NT2/D1 (cell line): ENCODE measurements around the gene LEFTY1.

Experiments
- DNase-seq: peaks from one replicate; pipeline ENCODE4 v3.0.0-alpha.2; 2011; ENCODE audit warnings: low read depth, low spot score
- H3K27me3 ChIP-seq: 2 replicates; pipeline ENCODE4 v1.6.0; 2011; ENCODE audit warnings: mild to moderate bottlenecking; ENCODE audit not compliant: insufficient read length, insufficient read depth
- H3K36me3 ChIP-seq: 2 replicates; pipeline ENCODE4 v1.6.1; 2011; ENCODE audit warnings: mild to moderate bottlenecking, low read length, mixed read lengths; ENCODE audit not compliant: insufficient read depth, insufficient read length
- H3K4me1 ChIP-seq: 2 replicates; pipeline ENCODE4 v1.5.1; 2011; ENCODE audit not compliant: insufficient read depth, insufficient read length
- H3K4me3 ChIP-seq: 2 replicates; pipeline ENCODE4 v1.5.1; 2011; ENCODE audit warnings: low read depth; ENCODE audit not compliant: insufficient read length
- H3K9ac ChIP-seq: 2 replicates; pipeline ENCODE4 v1.6.0; 2011; ENCODE audit warnings: low read depth; ENCODE audit not compliant: insufficient read length
- H3K9me3 ChIP-seq: 2 replicates; pipeline ENCODE4 v1.5.1; 2011; ENCODE audit warnings: mild to moderate bottlenecking, low read length; ENCODE audit not compliant: insufficient read depth
- SUZ12 ChIP-seq: IDR thresholded peaks from 2 replicates; pipeline ENCODE4 v1.6.1; 2011; ENCODE audit not compliant: insufficient read length, insufficient read depth; ENCODE audit errors: extremely low read depth
- YY1 ChIP-seq: IDR thresholded peaks from 2 replicates; pipeline ENCODE4 v1.6.1; 2011; ENCODE audit not compliant: insufficient read length, insufficient read depth
- ZNF274 ChIP-seq: IDR thresholded peaks from 2 replicates; pipeline ENCODE4 v1.6.1; 2011; ENCODE audit warnings: mild to moderate bottlenecking, low read depth, low read length

Gene LEFTY1

DNA sequence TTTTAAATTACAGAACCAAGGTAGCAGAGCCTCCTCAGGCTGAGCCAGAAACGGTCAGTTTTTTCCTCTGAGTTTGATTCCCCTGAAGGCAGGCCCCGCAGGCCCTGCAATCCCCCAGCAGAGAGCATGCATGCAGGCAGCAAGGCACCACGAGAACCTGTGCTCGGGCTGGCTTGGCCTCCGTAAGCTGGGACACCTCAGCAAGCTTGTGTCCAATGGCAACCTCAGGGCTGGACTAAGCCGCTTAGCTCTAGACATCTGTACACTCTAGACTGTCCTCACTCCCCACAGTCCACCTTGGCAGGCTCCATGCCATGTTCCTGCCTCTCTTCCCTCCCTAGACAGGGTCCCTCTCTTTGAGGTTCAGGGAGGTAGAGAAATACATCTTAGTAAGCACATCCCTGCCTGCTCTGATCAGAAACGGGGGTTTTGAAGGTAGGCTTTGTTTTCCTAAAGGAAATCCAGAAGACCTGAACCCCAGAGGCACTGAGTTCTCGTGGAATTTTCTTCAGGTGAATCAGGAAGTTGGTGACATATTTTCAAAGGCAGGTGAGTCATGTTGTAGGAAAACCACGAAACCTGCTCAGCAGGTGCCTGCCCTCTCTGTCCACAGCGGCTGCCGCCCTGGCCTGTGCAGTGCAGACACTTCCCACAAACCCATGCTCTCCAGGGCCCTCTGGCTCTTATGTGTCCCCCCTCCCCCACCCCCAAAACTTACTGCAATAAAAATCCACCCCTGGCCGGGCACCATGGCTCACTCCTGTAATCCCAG lies 13.7 kb downstream of the LEFTY1 start:
- H3K27me3 ChIP-seq, result no peaks in the 10 kb centered on the region
- H3K9ac ChIP-seq, result no peak overlapping the region
- no peak overlapping the region for H3K4me3 ChIP-seq
- H3K4me1 ChIP-seq, result peaks cover 13% of the 10 kb centered on the region
- DNase-seq, result no peak
- TF ChIP-seq YY1, result no peak
- no peak for TF ChIP-seq SUZ12
- no peak for TF ChIP-seq ZNF274
- peaks cover 65% of the 10 kb centered on the region for H3K36me3 ChIP-seq
- H3K9me3 ChIP-seq, result no peaks in the 10 kb centered on the region

DNA sequence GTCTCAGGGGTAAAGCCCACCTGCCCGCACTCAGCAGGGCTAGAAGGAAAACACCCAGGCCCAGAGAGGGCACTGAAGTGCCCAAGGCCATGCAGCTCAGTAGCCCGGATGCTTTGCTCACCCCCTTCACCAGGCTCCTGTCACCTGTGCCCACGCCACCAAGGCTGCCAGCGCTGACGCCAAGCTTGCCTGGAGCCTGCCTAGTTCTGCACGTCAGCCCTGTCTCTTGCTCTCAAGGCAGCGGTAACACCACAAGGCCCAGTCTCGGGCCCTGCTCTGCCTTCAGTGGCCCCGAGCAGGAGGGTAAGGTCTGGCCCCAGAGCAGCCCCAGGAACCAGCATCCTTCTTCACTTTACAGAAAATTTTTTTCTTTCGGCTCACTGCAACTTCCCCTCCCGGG lies 14.5 kb downstream of the LEFTY1 start:
- TF ChIP-seq ZNF274, result no peak
- Histone ChIP-seq H3K9me3 (no peaks in the 10 kb centered on the region), H3K9ac (no peak overlapping the region), H3K27me3 (no peaks in the 10 kb centered on the region), H3K4me1 (peaks cover 10% of the 10 kb centered on the region), H3K4me3 (no peak overlapping the region), H3K36me3 (peaks cover 62% of the 10 kb centered on the region)
- DNase-seq, result no peak

DNA sequence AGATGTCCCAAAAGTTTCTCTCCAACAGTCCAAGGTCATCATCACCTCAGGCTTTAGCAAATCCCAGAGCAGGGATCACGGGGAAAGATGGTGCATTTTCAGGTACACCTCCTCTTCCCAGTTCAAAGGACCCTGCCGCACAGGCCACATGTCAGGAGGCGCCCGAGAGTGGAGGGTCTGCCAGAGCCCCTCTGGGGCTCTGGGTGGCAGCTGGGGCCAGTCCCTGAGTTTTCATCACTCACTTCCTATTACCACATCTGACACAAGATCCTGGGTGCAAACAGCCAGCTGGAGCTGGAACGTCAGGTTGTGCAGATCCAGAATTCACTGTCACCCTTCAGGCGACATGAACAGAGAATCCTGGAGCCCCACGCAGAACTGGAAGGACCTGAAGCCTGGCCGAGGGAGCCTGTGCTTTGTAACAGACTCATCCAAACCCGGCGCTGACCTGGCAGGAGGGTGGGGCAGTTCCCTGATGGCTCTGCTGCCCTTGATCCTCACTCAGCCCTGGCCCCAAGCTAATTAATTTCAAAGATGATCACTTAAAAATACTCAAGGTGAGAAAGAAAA lies 15.6 kb downstream of the LEFTY1 start:
- H3K4me3 ChIP-seq, result no peak overlapping the region
- no peak for TF ChIP-seq ZNF274
- no peaks in the 10 kb centered on the region for H3K27me3 ChIP-seq
- H3K9me3 ChIP-seq, result no peaks in the 10 kb centered on the region
- no peak overlapping the region for H3K9ac ChIP-seq
- peaks cover 10% of the 10 kb centered on the region for H3K4me1 ChIP-seq
- H3K36me3 ChIP-seq, result peaks cover 59% of the 10 kb centered on the region
- no peak for DNase-seq

DNA sequence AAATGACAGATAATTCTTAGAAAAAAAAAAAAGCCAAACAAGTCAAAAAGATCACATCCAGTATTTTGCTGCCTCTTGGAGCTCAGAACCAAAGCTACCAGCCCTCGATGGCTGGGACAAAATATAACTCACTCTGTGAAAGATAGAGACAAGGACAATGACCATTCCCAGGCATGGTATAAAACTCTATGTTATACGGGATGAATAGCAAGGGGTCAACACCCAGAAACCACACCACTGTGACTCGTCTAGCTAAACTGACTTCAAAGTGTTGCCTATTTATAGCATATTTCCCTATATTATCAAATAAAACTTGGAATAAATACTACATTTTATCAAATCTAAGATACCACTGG lies 16.9 kb downstream of the LEFTY1 start:
- Histone ChIP-seq H3K9ac (no peak overlapping the region), H3K27me3 (no peaks in the 10 kb centered on the region), H3K36me3 (peaks cover 59% of the 10 kb centered on the region), H3K9me3 (no peaks in the 10 kb centered on the region), H3K4me1 (peaks cover 5% of the 10 kb centered on the region), H3K4me3 (no peak overlapping the region)
- DNase-seq, result no peak
- no peak for TF ChIP-seq SUZ12
- no peak for TF ChIP-seq ZNF274
- TF ChIP-seq YY1, result no peak

GRCh38 chr1:225871359-225872074 lies 17.4 kb downstream of the LEFTY1 start:
- Histone ChIP-seq H3K36me3 (peaks cover 60% of the 10 kb centered on the region), H3K4me3 (no peak overlapping the region), H3K9ac (no peak overlapping the region), H3K9me3 (no peaks in the 10 kb centered on the region), H3K27me3 (no peaks in the 10 kb centered on the region), H3K4me1 (peaks cover 3% of the 10 kb centered on the region)
- TF ChIP-seq YY1, result no peak
- no peak for TF ChIP-seq ZNF274
- TF ChIP-seq SUZ12, result no peak
- DNase-seq, result no peak

DNA sequence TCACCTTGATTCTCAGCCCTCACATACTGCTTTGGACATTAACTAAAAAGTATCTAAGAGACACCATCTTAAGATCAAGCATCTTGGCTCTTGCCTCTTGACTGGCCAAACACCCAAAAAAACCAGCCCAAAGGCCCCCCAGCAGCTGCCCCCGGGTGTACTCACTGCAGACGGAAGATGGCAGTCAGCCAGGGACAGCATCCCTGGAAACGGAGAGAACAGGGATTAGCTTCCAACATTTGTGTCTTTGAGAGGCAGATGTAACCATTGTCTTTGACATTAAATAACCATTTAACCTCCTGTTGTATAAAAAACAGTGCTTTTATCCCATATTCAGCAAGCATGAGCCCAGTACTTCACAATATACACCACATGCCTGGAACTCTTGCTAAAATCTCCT lies 18.0 kb downstream of the LEFTY1 start:
- no peak for DNase-seq
- H3K36me3 ChIP-seq, result peaks cover 65% of the 10 kb centered on the region
- no peak overlapping the region for H3K4me3 ChIP-seq
- H3K9me3 ChIP-seq, result no peaks in the 10 kb centered on the region
- no peak for TF ChIP-seq SUZ12
- no peak for TF ChIP-seq ZNF274
- TF ChIP-seq YY1, result no peak
- H3K27me3 ChIP-seq, result no peaks in the 10 kb centered on the region
- no peak overlapping the region for H3K9ac ChIP-seq
- H3K4me1 ChIP-seq, result peaks cover 3% of the 10 kb centered on the region

DNA sequence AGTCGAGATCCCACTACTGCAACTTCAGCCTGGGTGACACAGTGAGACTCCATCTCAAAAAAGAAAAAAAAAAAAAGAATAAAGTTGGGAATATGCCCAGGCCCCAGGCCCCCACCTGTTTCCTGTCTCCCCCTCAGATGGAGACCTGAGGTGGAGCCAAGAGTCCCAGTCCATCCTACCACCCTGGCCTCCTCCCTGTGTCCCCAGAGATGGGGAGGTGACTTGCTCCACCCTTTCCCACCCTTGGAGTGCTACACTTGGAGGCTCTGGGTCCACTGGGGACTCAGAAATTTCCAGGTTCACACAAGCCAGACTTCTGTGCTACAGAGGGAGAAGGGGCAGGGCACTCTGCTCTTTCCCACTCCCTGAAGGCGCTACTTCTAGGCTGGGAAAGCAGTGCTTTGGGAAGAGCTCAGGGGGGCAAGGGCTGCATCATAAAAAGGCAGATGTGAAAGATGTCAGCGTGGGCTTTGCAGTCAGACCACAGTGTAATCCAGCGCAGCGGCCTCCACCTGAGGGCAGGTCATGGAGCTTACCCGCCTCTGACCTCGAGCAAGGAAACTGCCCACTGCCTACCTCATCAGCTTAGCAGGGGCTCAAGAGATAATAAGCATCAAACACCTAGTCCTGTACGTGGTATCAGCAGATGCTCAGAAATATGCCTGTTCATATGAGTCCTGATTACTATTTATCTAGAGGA lies 20.2 kb downstream of the LEFTY1 start:
- H3K9me3 ChIP-seq, result no peaks in the 10 kb centered on the region
- H3K4me1 ChIP-seq, result no peaks in the 10 kb centered on the region
- H3K9ac ChIP-seq, result no peak overlapping the region
- no peak overlapping the region for H3K4me3 ChIP-seq
- H3K36me3 ChIP-seq, result peaks cover 74% of the 10 kb centered on the region
- DNase-seq, result no peak
- no peak for TF ChIP-seq ZNF274
- no peaks in the 10 kb centered on the region for H3K27me3 ChIP-seq
